SU-DHL-6 (cell line): ENCODE data around the gene FNBP1L.

Source experiments
- H2AFZ ChIP-seq: fragments of 200-600 bp; sonication (generic); 2 replicates; pipeline ENCODE4 v1.6.1; 2014; ENCODE audit warnings: low read depth, mild to moderate bottlenecking, moderate library complexity, mixed read lengths, antibody characterized with exemption, low read length; ENCODE audit not compliant: severe bottlenecking
- H3F3A ChIP-seq: fragments of 200-600 bp; shearing (Covaris generic); 2 replicates; pipeline ENCODE4 v1.6.0; 2016; ENCODE audit warnings: antibody characterized with exemption, mild to moderate bottlenecking; ENCODE audit not compliant: insufficient read depth
- H3K27ac ChIP-seq: fragments of 200-600 bp; sonication (generic); 2 replicates; pipeline ENCODE4 v1.5.1; 2016; ENCODE audit warnings: low read depth, mild to moderate bottlenecking, low read length, moderate library complexity, mixed read lengths
- H3K27me3 ChIP-seq: fragments of 200-600 bp; sonication (generic), shearing (Covaris generic); 2 replicates; pipeline ENCODE4 v1.6.0; 2014; ENCODE audit warnings: mild to moderate bottlenecking, low read length
- H3K36me3 ChIP-seq: fragments of 200-600 bp; sonication (generic); 2 replicates; pipeline ENCODE4 v1.6.1; 2014; ENCODE audit warnings: mild to moderate bottlenecking, low read length, mixed read lengths
- H3K4me2 ChIP-seq: fragments of 300-600, 200-600 bp; shearing (Covaris generic), sonication (generic); 2 replicates; pipeline ENCODE4 v1.6.0; 2014; ENCODE audit warnings: low read length, low read depth, mild to moderate bottlenecking; ENCODE audit not compliant: poor library complexity, severe bottlenecking
- H3K4me3 ChIP-seq: fragments of 200-600 bp; sonication (generic); 2 replicates; pipeline ENCODE4 v1.5.1; 2014; ENCODE audit warnings: antibody characterized with exemption, low read length, mild to moderate bottlenecking, mixed read lengths; ENCODE audit not compliant: insufficient read depth, poor library complexity, severe bottlenecking
- H3K79me2 ChIP-seq: fragments of 200-600 bp; sonication (generic); 2 replicates; pipeline ENCODE4 v1.6.1; 2014; ENCODE audit warnings: mild to moderate bottlenecking, low read length, moderate library complexity; ENCODE audit not compliant: insufficient read depth
- H3K9ac ChIP-seq: fragments of 200-600 bp; sonication (generic); 2 replicates; pipeline ENCODE4 v1.7.0; 2014; ENCODE audit warnings: mild to moderate bottlenecking, low read length
- H3K9me2 ChIP-seq: fragments of 200-600 bp; sonication (generic); replicated peaks from 2 replicates; pipeline ENCODE4 v1.6.1; 2014; ENCODE audit warnings: low read length; ENCODE audit not compliant: insufficient read depth
- H3K9me3 ChIP-seq: fragments of 200-600 bp; sonication (generic); 2 replicates; pipeline ENCODE4 v1.6.1; 2014; ENCODE audit warnings: low read length, mixed read lengths; ENCODE audit not compliant: insufficient read depth
- H4K20me1 ChIP-seq: fragments of 200-600 bp; sonication (generic); 2 replicates; pipeline ENCODE4 v1.6.1; 2014; ENCODE audit warnings: low read depth, mild to moderate bottlenecking, antibody characterized with exemption, low read length, moderate library complexity, mixed read lengths
- CTCF ChIP-seq: fragments of 200-600 bp; sonication (generic); IDR thresholded peaks from one replicate; pipeline ENCODE4 v1.5.1; 2017; ENCODE audit warnings: antibody characterized with exemption, mild to moderate bottlenecking, low read length, moderate library complexity; ENCODE audit not compliant: insufficient read depth, poor library complexity, severe bottlenecking
- EZH2phosphoT487 ChIP-seq: fragments of 200-600 bp; sonication (generic), shearing (Covaris generic); conservative IDR thresholded peaks from 2 replicates; pipeline ENCODE4 v1.6.1; 2018; ENCODE audit warnings: mild to moderate bottlenecking, antibody characterized with exemption, low read length, moderate library complexity, mixed read lengths

Gene FNBP1L

GRCh38 chr1:93576346-93576745 lies 128.4 kb downstream of the FNBP1L start:
- Histone ChIP-seq H4K20me1 (no peaks in the 10 kb centered on the region), H3K9me3 (no peaks in the 10 kb centered on the region), H3F3A (no peaks in the 10 kb centered on the region), H3K27me3 (no peaks in the 10 kb centered on the region), H3K4me3 (no peak overlapping the region), H3K9me2 (no peaks in the 10 kb centered on the region), H3K79me2 (no peaks in the 10 kb centered on the region), H3K36me3 (no peaks in the 10 kb centered on the region), H2AFZ (no peak overlapping the region), H3K4me2 (no peak overlapping the region), H3K9ac (no peak overlapping the region), H3K27ac (no peak overlapping the region)
- TF ChIP-seq CTCF = no peak
- no peak for TF ChIP-seq EZH2phosphoT487

GRCh38 chr1:93576746-93577145 lies 128.8 kb downstream of the FNBP1L start:
- H2AFZ ChIP-seq = no peak overlapping the region
- H3K4me3 ChIP-seq = no peak overlapping the region
- no peak overlapping the region for H3K9ac ChIP-seq
- H3K36me3 ChIP-seq = no peaks in the 10 kb centered on the region
- no peaks in the 10 kb centered on the region for H3K27me3 ChIP-seq
- no peak overlapping the region for H3K4me2 ChIP-seq
- no peak for TF ChIP-seq CTCF
- no peak for TF ChIP-seq EZH2phosphoT487
- H3K9me3 ChIP-seq = no peaks in the 10 kb centered on the region
- H3K79me2 ChIP-seq = no peaks in the 10 kb centered on the region
- no peak overlapping the region for H3K27ac ChIP-seq
- H3K9me2 ChIP-seq = no peaks in the 10 kb centered on the region
- no peaks in the 10 kb centered on the region for H3F3A ChIP-seq
- no peaks in the 10 kb centered on the region for H4K20me1 ChIP-seq

- Histone ChIP-seq H3F3A (no peaks in the 10 kb centered on the region), H3K4me3 (no peak overlapping the region), H3K9me3 (no peaks in the 10 kb centered on the region), H3K27me3 (no peaks in the 10 kb centered on the region), H3K9me2 (no peaks in the 10 kb centered on the region), H3K4me2 (no peak overlapping the region), H3K27ac (no peak overlapping the region), H3K9ac (no peak overlapping the region), H3K79me2 (no peaks in the 10 kb centered on the region), H2AFZ (no peak overlapping the region), H4K20me1 (no peaks in the 10 kb centered on the region), H3K36me3 (no peaks in the 10 kb centered on the region)
- TF ChIP-seq CTCF (no peak), EZH2phosphoT487 (no peak)
Measured at GRCh38 chr1:93577536-93578432, 129.9 kb downstream of the FNBP1L start.
